ENCODE measurements around the gene CXCL14. TPM values are rescaled to one million over a fixed set of nuclear protein-coding genes. Genes with fewer than 3 reads are reported as not detected.

Gene CXCL14
- total RNA-seq, 1 donor from 2014 or later: not detected

DNA sequence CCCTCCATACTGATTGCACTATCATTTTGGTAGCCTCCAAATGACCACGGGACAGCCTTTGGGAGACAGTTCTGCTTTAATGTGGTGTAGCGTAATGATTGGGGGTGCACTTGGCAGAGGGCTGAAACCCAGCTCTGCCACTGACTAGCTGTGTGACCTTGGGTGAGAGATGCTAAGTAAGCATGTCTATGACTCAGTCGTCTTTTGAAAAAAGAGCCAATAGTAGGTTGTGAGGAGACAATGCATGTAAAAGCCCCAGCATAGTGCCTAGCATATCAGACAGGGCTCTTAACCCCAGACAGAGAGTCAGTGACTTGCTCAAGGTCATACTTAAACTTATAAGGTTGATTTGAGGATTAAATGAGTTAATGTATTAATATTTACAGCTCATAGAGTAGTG, 18.0 kb upstream of the CXCL14 start:
- DNase-seq (ENCODE audit: low read depth): no peak

DNA sequence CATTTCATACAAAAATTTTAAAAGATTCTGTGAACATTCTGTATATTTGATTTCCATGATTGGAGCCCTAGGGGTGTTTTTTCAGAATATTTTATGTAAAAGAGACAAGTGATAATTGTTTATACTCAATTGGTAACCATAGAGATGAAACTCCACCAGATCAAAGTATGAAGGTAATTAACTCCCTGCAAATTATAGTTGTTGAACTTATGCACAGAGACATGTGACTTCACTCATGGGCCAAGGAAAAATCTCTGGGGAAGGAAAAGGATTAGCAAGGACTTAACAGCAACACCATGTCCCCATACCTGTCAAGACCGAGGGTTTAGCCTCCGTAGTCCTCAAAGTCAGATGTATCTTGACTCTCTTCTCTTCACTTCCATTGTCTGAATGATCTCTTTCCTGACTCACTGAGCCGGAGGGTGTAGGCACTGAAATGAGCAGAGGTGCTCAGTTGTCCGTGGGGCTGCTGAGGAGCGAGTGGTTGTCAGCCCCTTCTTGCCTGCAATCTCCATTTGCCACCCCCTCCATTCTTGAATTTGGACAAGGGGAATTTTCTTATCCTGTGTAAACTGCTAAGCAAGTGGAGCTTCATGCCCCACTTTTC, 17.5 kb upstream of the CXCL14 start:
- no peak for DNase-seq (ENCODE audit: low read depth)

DNA sequence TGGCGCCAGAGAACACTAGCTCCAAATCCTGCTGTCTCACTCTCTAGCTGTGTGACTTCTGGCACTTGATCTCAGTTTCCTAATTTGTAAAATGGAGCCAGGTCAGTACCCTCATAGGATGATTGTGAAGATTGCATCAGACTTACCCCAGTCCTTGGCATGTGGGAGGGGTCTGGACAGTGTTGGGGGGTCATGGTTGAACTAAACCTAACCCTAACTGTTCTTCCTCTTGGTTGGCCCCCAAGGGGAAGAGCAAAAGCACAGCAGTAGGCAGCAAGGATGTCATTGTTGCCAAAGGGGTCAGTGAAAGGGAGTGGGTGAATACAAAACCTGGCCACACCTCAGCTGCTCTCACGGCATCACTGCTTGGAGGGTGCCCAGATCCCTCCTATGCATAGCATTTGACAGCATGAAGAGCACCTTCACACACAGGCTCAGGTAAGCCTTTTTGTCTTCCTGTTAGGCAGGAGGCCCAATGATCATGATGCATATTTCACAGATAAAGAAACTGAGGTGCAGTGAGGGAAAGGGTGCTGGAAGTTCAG, 15.7 kb upstream of the CXCL14 start:
- DNase-seq (ENCODE audit: low read depth): no peak

DNA sequence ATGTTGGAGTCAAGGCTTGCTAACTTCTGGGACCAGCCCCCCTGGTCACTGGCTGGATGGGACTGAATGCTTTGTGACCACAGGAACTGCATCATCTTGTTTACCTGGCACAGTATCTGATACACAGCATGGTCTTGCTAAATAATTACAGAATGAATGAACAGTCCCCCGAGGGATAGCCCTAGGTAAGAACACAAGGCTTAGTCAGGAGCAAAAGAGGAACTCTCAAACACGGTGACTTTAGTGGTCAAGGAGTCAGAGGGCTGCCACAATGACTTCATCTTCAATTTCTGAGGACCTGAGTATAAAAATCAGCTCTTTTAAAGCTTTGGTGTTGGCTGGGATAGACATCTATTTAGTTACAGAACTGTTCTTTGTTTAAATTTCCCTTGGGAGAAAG, 15.1 kb upstream of the CXCL14 start:
- no peak for DNase-seq (ENCODE audit: low read depth)

DNA sequence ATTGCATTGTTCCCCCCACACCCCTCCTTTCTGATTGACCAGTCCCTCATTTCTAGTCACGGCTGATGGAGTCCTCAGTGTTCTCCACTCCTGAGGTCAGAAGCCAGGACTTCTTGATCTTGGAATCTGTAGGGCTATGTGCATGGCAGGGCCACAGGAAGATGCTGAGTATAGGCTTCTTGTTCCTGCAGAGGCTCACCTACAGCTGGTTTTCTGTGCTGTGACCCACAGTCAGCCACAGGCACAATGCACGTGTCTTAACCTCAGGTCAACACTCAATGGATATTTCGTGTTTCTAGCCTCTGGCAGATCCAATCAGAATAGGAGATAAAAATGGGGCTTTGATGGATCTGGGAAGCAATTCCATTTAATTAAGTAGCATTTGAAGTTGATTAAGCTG, 14.3 kb upstream of the CXCL14 start:
- DNase-seq (ENCODE audit: low read depth): no peak

DNA sequence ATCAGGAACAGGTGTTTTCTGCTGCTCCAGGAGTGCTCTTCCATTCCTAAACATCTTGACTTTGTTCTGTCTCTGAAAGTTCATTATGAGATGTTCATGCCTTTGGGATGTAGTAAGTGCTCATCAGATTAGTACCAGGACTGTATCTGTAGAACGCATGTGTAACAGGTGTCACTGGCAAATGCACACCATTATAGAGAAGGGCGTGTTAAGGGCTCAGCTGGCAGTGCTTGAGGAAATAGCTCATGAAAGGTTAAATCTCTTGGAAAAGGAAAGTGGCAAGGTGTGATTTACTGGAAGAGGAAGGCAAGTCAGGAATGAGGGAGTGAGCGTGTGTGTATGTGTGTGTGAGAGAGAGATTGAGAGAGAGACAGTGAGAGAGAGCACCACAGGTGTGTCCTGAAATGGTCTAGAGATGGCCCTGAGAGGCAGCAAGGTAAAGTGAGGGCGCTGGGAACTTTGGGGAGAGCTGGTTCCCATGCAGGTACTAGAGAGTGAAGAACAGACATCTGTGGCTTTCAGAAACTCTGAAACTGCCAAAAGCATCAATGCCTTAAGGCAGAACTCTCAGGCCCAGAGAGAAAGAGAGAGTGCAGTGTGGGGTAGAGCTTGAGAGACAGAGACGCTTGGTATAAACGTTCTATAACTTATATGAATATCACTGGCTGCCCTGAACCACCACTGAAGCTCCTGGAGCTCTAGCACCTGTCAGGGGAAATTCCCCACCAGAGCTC, 13.7 kb upstream of the CXCL14 start:
- DNase-seq (ENCODE audit: low read depth): no peak

DNA sequence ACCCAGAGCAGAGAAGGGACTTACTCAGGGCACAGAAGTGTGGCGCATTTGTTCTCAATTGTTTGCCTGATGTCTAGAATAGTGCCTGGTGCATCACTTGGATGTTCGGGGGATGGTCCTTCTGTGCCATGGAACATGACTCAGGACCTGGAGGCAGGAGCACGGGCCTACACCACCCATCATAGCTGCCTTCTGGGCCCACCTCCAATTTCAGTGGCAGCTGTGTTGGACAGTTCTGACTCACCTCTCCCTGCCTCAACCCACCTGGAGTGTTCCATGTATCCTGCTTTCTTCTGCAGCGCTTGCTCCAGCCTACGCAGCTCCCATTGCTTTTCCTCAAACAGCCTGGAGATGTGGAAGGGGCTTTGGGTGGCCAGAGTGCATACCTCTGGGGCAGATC, 12.5 kb upstream of the CXCL14 start:
- no peak for DNase-seq (ENCODE audit: low read depth)

DNA sequence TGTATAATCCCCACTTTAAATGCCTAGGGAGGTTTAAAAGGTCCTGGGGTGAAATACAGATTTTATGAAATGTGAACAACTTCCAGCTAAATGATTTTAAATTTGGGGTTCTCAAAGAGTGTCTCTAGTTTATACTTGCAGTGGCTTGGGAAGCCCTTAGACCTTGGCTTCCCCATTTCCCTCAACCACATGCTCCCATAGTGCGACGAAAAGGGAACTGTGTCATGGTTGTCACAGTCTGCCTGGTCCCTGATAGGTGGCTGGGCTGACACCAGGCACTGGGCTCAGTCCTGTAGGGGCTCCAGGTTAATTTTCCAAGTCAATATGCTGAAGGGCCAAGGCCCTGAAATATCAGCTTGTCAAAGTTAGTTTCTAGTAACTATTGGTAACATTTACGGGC, 10.4 kb upstream of the CXCL14 start:
- no peak for DNase-seq (ENCODE audit: low read depth)

DNA sequence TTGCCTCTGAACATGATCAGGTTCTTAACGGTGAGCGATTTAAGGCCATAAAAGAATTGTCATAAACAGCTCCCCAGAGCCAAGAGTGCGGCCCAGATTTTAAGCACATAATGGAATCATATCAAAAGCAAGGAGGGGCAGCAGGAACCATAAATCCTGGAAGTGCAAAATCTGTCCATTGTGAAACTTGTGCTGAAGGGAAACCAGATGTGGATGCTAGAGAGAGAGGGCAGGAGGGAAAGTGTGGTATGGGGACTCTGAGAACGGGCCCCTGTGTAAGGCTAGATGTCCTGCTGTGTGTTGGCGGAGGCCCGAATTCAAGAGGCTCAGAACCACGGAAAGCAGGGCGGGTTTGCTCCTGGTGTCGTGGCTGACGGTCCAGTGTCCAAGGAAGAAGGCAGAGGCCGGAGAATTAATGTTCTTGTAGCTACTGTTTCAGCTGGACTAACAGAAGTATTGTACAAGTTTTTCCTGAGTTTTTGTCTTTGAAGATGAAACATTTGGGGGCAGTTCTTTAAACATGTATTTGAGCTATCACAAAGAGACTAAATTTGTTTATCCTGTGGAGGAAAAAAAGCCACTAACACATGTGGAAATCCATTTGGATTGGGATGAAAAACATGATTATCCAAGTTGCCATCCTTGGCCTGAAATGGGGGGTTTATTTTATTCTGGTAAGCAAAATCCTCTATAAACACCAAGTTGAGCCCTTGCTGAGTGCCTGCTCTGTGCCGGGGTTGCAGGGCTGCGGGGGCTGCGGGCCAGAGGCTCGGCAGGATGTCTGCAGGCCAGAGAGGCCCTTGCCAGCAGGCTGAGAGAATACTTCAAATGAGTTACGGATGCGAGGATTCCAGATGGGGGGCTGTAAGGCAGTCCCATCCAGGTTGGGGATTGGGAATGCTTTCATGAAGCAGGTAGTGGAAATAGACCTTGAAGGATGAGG, 9.2 kb upstream of the CXCL14 start:
- DNase-seq (ENCODE audit: low read depth): no peak

DNA sequence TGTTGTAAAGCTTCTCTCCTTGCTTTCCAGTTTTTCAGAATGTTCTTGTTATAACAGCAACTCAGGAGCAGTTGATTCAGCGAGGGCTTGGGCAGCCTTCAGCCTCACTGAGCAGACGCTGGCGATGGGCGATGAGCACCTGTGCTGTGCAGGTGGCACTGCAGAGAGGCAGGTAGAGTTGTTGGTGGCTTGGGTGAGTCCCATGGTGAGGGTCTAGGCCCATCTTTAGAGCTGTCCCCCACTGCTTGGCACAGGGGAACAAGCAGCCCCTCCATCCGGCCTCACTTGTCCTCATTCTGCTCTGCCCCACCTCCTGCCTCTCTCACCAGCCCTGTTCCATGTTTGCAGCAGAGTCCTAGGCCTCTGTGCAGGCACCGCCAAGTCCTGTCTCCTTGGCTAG, 6.1 kb upstream of the CXCL14 start:
- no peak for DNase-seq (ENCODE audit: low read depth)

DNA sequence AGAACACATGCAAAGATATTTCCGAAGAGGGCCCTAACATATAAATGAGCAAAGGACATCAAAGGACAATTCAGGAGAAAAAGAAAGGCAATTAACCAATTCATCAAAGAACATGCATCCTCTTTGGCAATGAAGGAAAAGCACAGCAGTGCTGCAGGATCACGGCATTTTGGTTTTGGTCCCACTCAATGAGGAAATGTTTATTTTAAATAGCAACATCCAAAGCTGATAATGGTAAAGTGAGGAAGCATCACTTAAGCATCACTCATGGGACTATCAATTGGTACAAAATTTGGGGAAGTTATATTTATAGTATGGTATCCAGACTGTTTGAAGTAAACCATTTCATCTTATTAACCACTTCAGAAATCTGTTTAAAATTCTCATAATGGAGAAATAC, 5.5 kb upstream of the CXCL14 start:
- DNase-seq (ENCODE audit: low read depth): no peak

DNA sequence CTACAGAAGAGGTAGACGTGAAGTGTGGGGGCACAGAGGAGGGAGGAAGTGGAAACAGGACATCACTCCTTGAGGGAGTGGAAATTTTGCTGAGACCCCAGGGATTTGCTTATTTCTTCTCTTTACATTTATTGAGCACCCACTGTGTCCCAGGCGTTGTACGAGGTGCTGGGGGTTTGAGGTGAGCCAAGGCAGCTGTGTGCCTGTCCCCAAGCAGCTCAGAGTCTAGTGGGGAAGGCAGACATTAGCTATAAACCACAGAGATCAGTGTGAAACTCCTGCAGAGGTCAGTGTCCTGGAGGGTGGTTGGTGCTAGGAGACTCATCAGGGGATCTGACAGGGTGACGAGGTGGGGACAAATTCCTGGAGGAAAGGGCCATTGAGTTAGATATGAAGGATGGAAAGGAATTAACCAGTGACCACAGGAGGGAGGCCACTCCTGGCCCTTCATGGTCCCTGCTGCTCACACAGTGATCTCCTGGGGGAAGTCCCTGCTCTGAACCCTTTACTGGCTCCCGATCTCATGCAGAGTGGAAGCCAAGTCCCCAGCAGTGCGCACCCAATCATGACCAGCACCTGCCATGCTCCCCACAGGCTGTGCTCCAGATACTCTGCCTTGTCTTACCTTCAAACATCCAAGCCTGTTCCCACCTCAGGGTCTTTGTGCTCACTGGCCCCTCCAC, 3.4 kb upstream of the CXCL14 start:
- DNase-seq (ENCODE audit: low read depth): no peak

DNA sequence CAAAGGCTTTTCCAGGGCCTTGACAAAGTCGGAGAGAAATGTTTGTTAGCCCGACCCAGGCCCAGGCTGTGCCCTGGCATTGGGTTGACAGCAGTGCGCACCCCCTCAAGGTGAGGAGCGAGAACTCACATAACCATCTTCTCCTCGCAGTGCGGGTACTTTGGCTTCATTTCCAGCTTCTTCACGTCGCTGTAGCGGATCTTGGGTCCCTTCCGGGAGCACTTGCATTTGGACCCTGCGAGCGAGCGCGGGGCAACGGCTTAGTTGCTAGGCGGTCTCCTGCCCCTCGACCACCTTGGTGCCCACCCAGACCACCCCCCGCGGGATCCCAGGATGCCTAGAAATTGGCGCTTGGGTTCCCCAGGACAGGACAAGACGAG, 496 bp downstream of the CXCL14 start:
- DNase-seq (ENCODE audit: low read depth): no peak

DNA sequence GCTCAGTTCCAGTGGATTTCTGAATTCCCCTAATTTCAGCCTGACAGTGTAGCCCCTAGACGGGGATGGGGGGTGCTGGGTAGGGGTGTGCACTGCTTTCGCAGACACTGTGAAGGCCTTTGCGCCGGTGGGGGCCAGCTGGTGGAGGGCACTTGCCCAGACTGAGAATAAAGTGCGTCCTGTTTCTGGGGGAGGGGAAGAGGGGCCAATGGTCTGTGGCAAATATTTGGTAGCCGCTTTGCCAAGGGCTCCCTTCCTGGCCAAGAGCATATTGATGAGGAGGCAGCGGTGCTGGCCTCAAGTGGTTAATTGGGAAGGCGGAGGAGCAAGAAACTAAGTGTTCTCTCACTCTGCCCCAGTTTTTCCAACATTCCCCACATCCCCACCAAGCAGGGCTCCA, 1.4 kb downstream of the CXCL14 start:
- DNase-seq (ENCODE audit: low read depth): no peak

DNA sequence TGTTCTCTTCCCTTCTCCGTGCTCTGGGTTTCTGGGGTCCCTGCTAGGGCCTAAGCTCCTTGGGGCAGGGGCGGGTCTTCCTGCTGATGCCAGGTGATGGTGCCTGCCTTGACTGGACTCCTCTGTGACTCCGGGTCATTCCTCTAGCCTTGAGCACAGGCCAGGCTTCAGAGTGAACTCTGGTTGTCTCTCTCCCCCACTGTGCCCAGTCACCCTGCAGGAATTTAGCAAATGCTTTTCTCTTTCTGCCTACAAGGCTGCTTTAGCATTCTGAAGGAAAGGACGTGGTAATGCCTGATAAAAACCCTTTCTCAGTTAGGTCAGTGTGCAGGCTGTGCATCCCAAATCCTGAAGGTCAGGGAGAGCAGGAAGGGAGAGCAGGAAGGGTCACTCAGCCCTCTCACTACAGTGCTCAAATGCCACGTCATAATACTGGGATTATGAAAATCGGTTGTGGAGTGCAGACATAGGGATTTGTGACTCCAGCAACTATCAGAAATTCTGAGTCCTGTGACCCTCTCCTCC, 2.7 kb downstream of the CXCL14 start:
- no peak for DNase-seq (ENCODE audit: low read depth)

DNA sequence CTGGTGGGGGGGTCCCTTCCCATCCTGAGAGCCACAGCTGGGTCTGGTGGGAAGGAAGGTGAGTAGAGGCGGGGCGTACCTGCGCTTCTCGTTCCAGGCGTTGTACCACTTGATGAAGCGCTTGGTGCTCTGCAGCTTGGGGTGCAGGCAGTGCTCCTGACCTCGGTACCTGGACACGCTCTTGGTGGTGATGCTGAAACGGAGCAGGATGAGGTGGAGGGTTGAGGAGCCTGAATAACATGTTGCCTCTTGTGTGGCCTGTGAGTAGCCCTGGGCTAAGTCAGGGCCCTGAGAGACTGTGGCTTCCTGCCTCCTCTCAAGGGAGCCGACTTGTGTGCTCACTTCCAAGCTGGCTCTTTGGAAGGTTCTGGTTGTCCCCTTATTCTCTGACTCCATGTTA, 4.3 kb downstream of the CXCL14 start:
- DNase-seq (ENCODE audit: low read depth): no peak

DNA sequence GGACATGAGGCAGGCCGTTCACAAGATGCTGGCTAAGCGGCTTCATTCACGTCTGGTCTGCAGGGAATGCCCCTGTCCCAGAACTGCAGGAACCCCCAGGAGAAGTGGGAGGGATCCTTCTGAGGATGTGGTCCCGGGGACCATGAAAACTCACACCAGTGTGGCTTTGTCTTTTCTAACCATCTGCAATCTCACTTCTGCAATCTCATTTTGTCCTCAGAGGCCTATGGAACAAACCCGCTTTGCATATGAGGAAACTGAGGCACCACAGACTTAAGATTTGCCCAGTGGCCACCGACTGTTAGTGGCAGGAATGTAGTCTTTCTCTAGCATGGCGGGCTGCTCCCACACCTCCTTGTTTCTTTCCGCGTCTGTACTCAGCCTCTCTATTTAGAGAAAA, 6.9 kb downstream of the CXCL14 start:
- DNase-seq (ENCODE audit: low read depth): no peak

DNA sequence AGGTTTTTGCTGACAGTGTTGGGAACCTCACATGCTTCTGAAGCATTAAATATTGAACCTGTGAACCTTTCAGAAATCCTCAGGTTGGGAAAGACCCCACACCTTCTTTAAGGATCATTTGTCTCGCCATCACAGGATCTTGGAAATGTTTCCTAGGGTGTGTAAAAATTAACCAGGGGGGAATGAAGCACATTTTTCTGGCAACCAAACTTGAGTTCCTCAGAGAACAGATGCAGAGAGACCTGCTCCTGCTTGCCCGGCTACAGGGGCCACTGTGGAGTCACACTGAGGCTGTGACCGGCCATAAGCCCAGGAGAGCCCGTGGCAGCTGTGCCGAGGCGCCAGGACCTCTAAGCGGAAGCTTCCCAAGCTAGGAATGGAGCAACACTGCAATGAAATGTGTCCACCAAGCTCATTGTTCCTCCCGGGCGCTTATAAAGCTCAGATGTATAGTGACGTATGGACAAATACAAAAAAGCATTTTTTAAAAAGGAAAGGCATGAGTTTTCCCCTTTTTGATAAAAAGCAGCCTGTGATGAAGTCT, 7.7 kb downstream of the CXCL14 start:
- no peak for DNase-seq (ENCODE audit: low read depth)

DNA sequence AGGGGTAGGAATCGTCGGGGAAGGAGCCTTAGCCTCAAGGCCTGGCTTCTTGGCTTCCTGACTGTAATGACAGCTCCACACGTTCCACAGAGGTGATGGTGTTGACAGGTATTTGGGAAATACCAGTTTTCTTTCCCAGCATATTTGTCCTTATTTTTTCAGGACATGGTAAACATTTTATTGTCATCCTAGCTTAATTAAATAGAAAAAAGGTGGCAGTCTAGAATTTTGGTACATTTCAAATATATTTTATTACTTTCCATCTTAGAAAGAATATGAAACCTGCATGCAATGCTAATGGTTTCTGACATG, 8.4 kb downstream of the CXCL14 start:
- no peak for DNase-seq (ENCODE audit: low read depth)

DNA sequence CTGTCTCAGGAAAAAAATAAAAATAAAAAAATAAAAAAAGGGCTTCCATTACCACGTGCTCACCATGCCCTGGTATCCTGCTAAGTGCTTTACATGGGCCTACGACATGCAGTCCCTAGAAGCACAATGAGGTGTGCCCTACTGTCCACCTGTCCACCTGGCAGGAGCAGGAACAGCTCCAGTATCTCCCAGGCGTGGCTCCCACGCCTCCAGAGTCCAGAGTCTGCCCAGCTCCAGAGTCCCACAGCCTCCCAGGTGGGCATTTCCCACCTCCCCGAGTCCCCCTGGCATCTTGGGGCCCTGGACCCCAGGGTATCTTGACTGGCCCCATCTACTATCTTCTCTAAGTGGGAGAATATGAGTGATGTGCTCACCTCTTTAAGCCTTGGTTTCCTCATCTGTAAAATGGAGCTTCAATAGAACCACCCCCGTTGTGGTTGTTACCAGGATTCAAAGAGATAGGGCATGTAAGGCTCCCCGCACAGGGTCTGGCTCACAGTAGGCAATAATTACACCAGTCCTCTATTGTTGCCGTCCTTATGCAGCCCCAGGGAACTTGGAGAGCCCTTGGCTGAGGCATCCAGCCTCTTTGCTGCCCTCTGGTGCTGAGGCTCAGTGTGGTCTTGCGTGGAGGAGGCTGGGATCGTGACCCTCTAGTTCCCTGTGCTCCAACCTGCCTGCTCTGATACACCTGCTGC, 8.9 kb downstream of the CXCL14 start:
- DNase-seq (ENCODE audit: low read depth): peak; percentile 32

Measured in myocyte (in vitro differentiated cells).